B cell (primary cell): ENCODE results near the gene ITPR1. TPM values are rescaled to one million over a fixed set of nuclear protein-coding genes. Genes with fewer than 3 reads are reported as not detected.

ENCODE experiments used
- ATAC-seq: fragments of 200-7000 bp; cut with Tn5 transposase; one replicate; pipeline ENCODE4 v1.10.0; 2021; ENCODE audit warnings: low read depth, mild to moderate bottlenecking, moderate number of reproducible peaks, moderate library complexity
- CTCF ChIA-PET: fragments of 350-600 bp; sonication (Branson Sonifier 250); formaldehyde crosslinking; loops from one replicate; lab custom pipeline; 2021; ENCODE audit warnings: antibody characterized with exemption, inconsistent platforms; lab: Charles Lee
- POLR2A ChIA-PET: fragments of 350-600 bp; sonication (Branson Sonifier 250); formaldehyde crosslinking; loops from one replicate; lab custom pipeline; 2021; ENCODE audit warnings: antibody characterized with exemption; lab: Charles Lee
- DNase-seq: peaks from one replicate; pipeline ENCODE4 v3.0.0; 2013
- H2AFZ ChIP-seq: 2 replicates; pipeline ENCODE4 v1.6.1; 2012; ENCODE audit warnings: mild to moderate bottlenecking, low read depth, low read length; ENCODE audit not compliant: insufficient read depth, poor library complexity, severe bottlenecking
- H3K27ac ChIP-seq, 2 donors: 1 replicate in 1 of 2; 2 replicates in 1 of 2; pipeline ENCODE4 v1.5.1; 2012 to 2013; ENCODE audit warnings: low read length in 2 of 2, mild to moderate bottlenecking in 2 of 2, moderate library complexity in 1 of 2
- H3K27me3 ChIP-seq, 4 experiments: fragments of 200-600 bp in 1 of 4; sonication (generic) in 1 of 4; replicated peaks in 1 of 4; 1 replicate in 2 of 4; 2 replicates in 2 of 4; pipeline versions ENCODE4 v1.6.1 to v1.7.0; 2013 to 2016; ENCODE audit warnings: low read length in 3 of 4, mild to moderate bottlenecking in 2 of 4, mixed read lengths in 1 of 4, moderate library complexity in 1 of 4; ENCODE audit not compliant: insufficient read depth in 4 of 4, control insufficient read depth in 3 of 4; ENCODE audit errors: control extremely low read depth in 1 of 4
- H3K36me3 ChIP-seq, 2 experiments: replicated peaks in 1 of 2; 1 replicate in 1 of 2; 2 replicates in 1 of 2; pipeline versions ENCODE4 v1.6.1 to v1.7.1; 2013; ENCODE audit warnings: low read length in 1 of 2; ENCODE audit not compliant: insufficient read depth in 2 of 2, control insufficient read depth in 1 of 2; ENCODE audit errors: control extremely low read depth in 1 of 2, extremely low read depth in 1 of 2
- H3K4me1 ChIP-seq, 2 donors: fragments of 200-600 bp in 1 of 2; sonication (generic) in 1 of 2; 1 replicate in 1 of 2; 2 replicates in 1 of 2; pipeline versions ENCODE4 v1.5.1 to v1.6.1; 2013 to 2017; ENCODE audit warnings: low read length in 2 of 2; ENCODE audit not compliant: control insufficient read depth in 2 of 2, insufficient read depth in 2 of 2
- H3K4me2 ChIP-seq: replicated peaks from 2 replicates; pipeline ENCODE3; 2012; ENCODE audit warnings: mild to moderate bottlenecking, low read depth, low read length; ENCODE audit not compliant: poor library complexity, severe bottlenecking
- H3K4me3 ChIP-seq, 5 experiments: fragments of 200-600 bp in 1 of 5; sonication (generic) in 1 of 5; 1 replicate in 3 of 5; 2 replicates in 2 of 5; pipeline versions ENCODE4 v1.5.1 to v1.7.0; 2011 to 2016; ENCODE audit warnings: low read length in 4 of 5, mild to moderate bottlenecking in 4 of 5, low read depth in 2 of 5, control low read depth in 1 of 5, moderate library complexity in 1 of 5; ENCODE audit not compliant: insufficient read depth in 1 of 5; ENCODE audit errors: control extremely low read depth in 1 of 5, extremely low read depth in 1 of 5
- H3K79me2 ChIP-seq: fragments of 200-600 bp; sonication (generic); one replicate; pipeline ENCODE4 v1.6.0; 2016; ENCODE audit warnings: low read length; ENCODE audit not compliant: control insufficient read depth, insufficient read depth
- H3K9ac ChIP-seq: fragments of 200-600 bp; sonication (generic); 2 replicates; pipeline ENCODE4 v1.6.1; 2017; ENCODE audit warnings: mild to moderate bottlenecking, low read length, moderate library complexity
- H3K9me3 ChIP-seq, 3 donors: one replicate each; pipeline versions ENCODE4 v1.6.1 to v1.7.1; 2013; ENCODE audit warnings: low read length in 2 of 3; ENCODE audit not compliant: control insufficient read depth in 2 of 3, insufficient read depth in 1 of 3; ENCODE audit errors: control extremely low read depth in 1 of 3
- H4K20me1 ChIP-seq: 2 replicates; pipeline ENCODE4 v1.6.0; 2012; ENCODE audit warnings: mild to moderate bottlenecking, low read length; ENCODE audit not compliant: insufficient read depth, control insufficient read depth, poor library complexity, severe bottlenecking
- H3K27ac Mint-ChIP-seq: one replicate; pipeline ENCODE4 v1.8.0; 2021; ENCODE audit warnings: mixed read lengths
- H3K27me3 Mint-ChIP-seq: one replicate; pipeline ENCODE4 v1.8.0; 2021; ENCODE audit warnings: mixed read lengths
- H3K4me1 Mint-ChIP-seq: one replicate; pipeline ENCODE4 v1.8.0; 2021; ENCODE audit warnings: mixed read lengths
- H3K4me3 Mint-ChIP-seq: one replicate; pipeline ENCODE4 v1.8.0; 2021; ENCODE audit warnings: mixed read lengths
- H3K9me3 Mint-ChIP-seq: one replicate; pipeline ENCODE4 v1.8.0; 2022; ENCODE audit warnings: mixed read lengths; ENCODE audit not compliant: insufficient read depth
- EZH2 ChIP-seq: IDR thresholded peaks from 2 replicates; pipeline ENCODE4 v1.6.1; 2012; ENCODE audit warnings: borderline replicate concordance, low read depth, mild to moderate bottlenecking, moderate library complexity, low read length; ENCODE audit not compliant: insufficient read depth, poor library complexity, severe bottlenecking
- WGBS: methylation state at CpG from one replicate; pipeline ENCODE4 v1.1.5; 2013; ENCODE audit warnings: missing lambda C conversion rate; ENCODE audit not compliant: insufficient coverage; 5-methylcytosine and 5-hydroxymethylcytosine counted together
- intact Hi-C: fragments of 100-400 bp; cut with micrococcal nuclease; formaldehyde crosslinking; loops from one replicate; pipeline ENCODE4 v1.10.0; 2022
- polyA plus RNA-seq: library from polyadenylated mRNA; depleted of rRNA; stranded (reverse); fragments of >200 nt; gene quantifications from 2 replicates; pipeline ENCODE4 v1.2.3, GENCODE V29; 2012
- total RNA-seq, 2 donors: library from RNA; stranded (reverse); fragments of 120-200 nt in 1 of 2; gene quantifications; 1 replicate in 1 of 2; 2 replicates in 1 of 2; pipeline versions ENCODE4 v1.2.3 to v1.2.4, GENCODE V29; 2013 to 2022
- TF ChIP-seq, protein P1 (sequence below): fragments of 200-600 bp; IDR thresholded peaks from one replicate; pipeline ENCODE4 v1.8.0; 2022; ENCODE audit warnings: antibody characterized with exemption, mild to moderate bottlenecking

ITPR1 gene
- total and polyA plus RNA-seq, 2 donors (not counting 1 experiment from before 2014, with no cell fraction given) = 64.0 to 332 TPM

DNA sequence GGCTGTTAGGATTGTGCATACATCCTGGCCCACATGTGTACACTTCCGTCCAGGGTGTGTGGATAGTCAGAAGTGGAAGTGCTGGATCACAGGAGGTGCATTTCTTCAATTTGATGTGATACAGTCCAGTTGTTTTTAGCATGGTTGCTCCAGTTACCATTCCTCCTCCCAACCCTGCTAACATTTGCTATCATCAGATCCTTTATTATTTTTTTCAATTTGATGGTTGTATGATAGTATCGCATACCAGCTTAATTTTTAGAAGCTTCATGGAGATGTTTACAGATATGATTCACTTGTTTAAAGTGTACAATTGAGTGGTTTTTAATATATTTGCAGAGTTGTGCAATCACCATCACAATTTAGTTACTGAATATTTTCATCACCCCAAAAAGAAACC is 202.7 kb downstream of the ITPR1 start:
- H3K4me3 ChIP-seq = no peak overlapping the region
- no peak overlapping the region for H3K9ac ChIP-seq
- no CpG with 5 or more reads among the region's 2 CpGs for whole genome bisulfite sequencing
- H3K27ac ChIP-seq = no peak overlapping the region
- H3K36me3 ChIP-seq = peaks cover 18 to 87% of the 10 kb centered on the region in 2 experiments
- Mint-ChIP-seq H3K4me1 (peaks cover 6% of the 10 kb centered on the region), H3K27ac (no peak overlapping the region), H3K27me3 (no peaks in the 10 kb centered on the region), H3K9me3 (no peaks in the 10 kb centered on the region), H3K4me3 (no peak overlapping the region)
- peaks cover 26% of the 10 kb centered on the region for H4K20me1 ChIP-seq
- no peak for TF ChIP-seq EZH2
- TF ChIP-seq, protein P1, sequence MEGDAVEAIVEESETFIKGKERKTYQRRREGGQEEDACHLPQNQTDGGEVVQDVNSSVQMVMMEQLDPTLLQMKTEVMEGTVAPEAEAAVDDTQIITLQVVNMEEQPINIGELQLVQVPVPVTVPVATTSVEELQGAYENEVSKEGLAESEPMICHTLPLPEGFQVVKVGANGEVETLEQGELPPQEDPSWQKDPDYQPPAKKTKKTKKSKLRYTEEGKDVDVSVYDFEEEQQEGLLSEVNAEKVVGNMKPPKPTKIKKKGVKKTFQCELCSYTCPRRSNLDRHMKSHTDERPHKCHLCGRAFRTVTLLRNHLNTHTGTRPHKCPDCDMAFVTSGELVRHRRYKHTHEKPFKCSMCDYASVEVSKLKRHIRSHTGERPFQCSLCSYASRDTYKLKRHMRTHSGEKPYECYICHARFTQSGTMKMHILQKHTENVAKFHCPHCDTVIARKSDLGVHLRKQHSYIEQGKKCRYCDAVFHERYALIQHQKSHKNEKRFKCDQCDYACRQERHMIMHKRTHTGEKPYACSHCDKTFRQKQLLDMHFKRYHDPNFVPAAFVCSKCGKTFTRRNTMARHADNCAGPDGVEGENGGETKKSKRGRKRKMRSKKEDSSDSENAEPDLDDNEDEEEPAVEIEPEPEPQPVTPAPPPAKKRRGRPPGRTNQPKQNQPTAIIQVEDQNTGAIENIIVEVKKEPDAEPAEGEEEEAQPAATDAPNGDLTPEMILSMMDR = no peak
- H3K79me2 ChIP-seq = peaks cover 5% of the 10 kb centered on the region
- intact Hi-C loops = no loop called here
- no peak overlapping the region for H2AFZ ChIP-seq
- no peak for DNase-seq
- no peak overlapping the region for H3K4me2 ChIP-seq
- H3K9me3 ChIP-seq = no peaks in the 10 kb centered on the region
- no peaks in the 10 kb centered on the region for H3K4me1 ChIP-seq
- ChIA-PET POLR2A (no interaction called here), CTCF (no interaction called here)
- no peak for ATAC-seq
- H3K27me3 ChIP-seq = no peaks in the 10 kb centered on the region

DNA sequence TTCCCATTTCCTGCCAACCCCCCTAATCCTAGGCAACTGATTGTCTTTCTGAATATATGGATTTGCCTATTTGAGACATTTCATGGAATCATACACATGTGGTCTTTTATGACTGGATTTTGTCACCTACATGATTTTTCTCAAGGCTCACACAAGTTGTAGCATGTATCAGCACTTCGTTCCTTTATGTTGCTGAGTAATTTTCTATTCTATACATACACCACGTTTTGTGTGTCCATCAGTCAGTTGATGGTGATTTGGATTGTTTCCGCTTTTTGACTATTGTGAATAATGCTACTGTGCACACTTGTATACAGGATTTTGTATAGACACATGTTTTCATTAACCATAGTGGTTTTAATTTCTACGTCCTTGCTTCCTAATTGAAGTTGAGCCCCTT is 203.1 kb downstream of the ITPR1 start:
- no peak overlapping the region for H2AFZ ChIP-seq
- ATAC-seq (no peak), DNase-seq (no peak)
- H3K4me1 Mint-ChIP-seq = peaks cover 6% of the 10 kb centered on the region
- no peaks in the 10 kb centered on the region for H3K9me3 Mint-ChIP-seq
- H3K27me3 ChIP-seq = no peaks in the 10 kb centered on the region
- CTCF ChIA-PET = no interaction called here
- no peak overlapping the region for H3K9ac ChIP-seq
- no peaks in the 10 kb centered on the region for H3K27me3 Mint-ChIP-seq
- no peak overlapping the region for H3K27ac Mint-ChIP-seq
- POLR2A ChIA-PET = no interaction called here
- no peak overlapping the region for H3K4me2 ChIP-seq
- no peak overlapping the region for H3K4me3 Mint-ChIP-seq
- no peak overlapping the region for H3K27ac ChIP-seq
- H4K20me1 ChIP-seq = peaks cover 26% of the 10 kb centered on the region
- H3K4me1 ChIP-seq = no peaks in the 10 kb centered on the region
- H3K9me3 ChIP-seq = no peaks in the 10 kb centered on the region
- WGBS = no CpG with 5 or more reads among the region's 4 CpGs
- intact Hi-C loops = no loop called here
- peaks cover 18 to 87% of the 10 kb centered on the region in 2 experiments for H3K36me3 ChIP-seq
- H3K79me2 ChIP-seq = peaks cover 5% of the 10 kb centered on the region
- no peak for TF ChIP-seq EZH2
- TF ChIP-seq, protein P1 = no peak
- H3K4me3 ChIP-seq = no peak overlapping the region
